ENCODE results near the gene GNG11. TPM values are rescaled to one million over a fixed set of nuclear protein-coding genes. Genes with fewer than 3 reads are reported as not detected.

The GNG11 gene
- total RNA-seq, 6 experiments from 2014 or later = 26.0 to 31.4 (median 28.1) TPM

GRCh38 chr7:93977211-93977950 lies 55.8 kb downstream of the GNG11 start:
- Mint-ChIP-seq H3K27me3 (ENCODE audit: insufficient read depth) (no peaks in the 10 kb centered on the region; the same call in 1 of the 2 replicates), H3K4me1 (ENCODE audit: low read depth) (peaks cover 32% of the 10 kb centered on the region), H3K27ac (no peak overlapping the region), H3K36me3 (ENCODE audit: low read depth) (no peaks in the 10 kb centered on the region), H3K9me3 (no peaks in the 10 kb centered on the region), H3K4me3 (no peak overlapping the region)
- TF ChIP-seq CTCF (IDR thresholded peaks at IDR 0.05) = no peak
- DNase-seq = no peak

Other genes with a start within 250 kb of the GNG11 start
- gene TFPI2, start 31.0 kb upstream of the GNG11 start, total RNA-seq (2021; fragmentation: NEBNext Ultra II Directional; extraction: Animal tissue kit (Norgen Biotek cat#: 25700)) = 10 to 100 TPM; 38.2 to 80.3 (median 54.5) TPM
- gene GNGT1, start 15.2 kb upstream of the GNG11 start, total RNA-seq (2021; fragmentation: NEBNext Ultra II Directional; extraction: Animal tissue kit (Norgen Biotek cat#: 25700)) = not detected
- 10 to 100 TPM; 26.4 to 36.5 (median 30.5) TPM for gene BET1, start 82.6 kb downstream of the GNG11 start, total RNA-seq (2021; fragmentation: NEBNext Ultra II Directional; extraction: Animal tissue kit (Norgen Biotek cat#: 25700))